DND-41 (cell line): ENCODE data around the gene ATP1A1.

Experiments used
- ATAC-seq: fragments of 200-7000 bp; cut with Tn5 transposase; 3 replicates; pipeline ENCODE4 v1.9.1; 2021; ENCODE audit warnings: low read depth; ENCODE audit not compliant: insufficient read depth
- DNase-seq: peaks from one replicate; pipeline ENCODE4 v3.0.0-alpha.2; 2020
- H2AFZ ChIP-seq: 2 replicates; pipeline ENCODE4 v1.6.0; 2012; ENCODE audit warnings: low read depth, low read length
- H3K27ac ChIP-seq: 2 replicates; pipeline ENCODE4 v1.5.1; 2012; ENCODE audit warnings: low read length, inconsistent platforms
- H3K27me3 ChIP-seq: fragments of 200-600 bp; sonication (generic); 2 replicates; pipeline ENCODE4 v1.6.0; 2012; ENCODE audit warnings: low read length, mild to moderate bottlenecking, inconsistent platforms; ENCODE audit not compliant: insufficient read depth, poor library complexity
- H3K36me3 ChIP-seq: 2 replicates; pipeline ENCODE4 v1.5.1; 2012; ENCODE audit warnings: low read length, inconsistent platforms; ENCODE audit not compliant: insufficient read depth
- H3K4me1 ChIP-seq: 2 replicates; pipeline ENCODE4 v1.5.1; 2012; ENCODE audit warnings: mild to moderate bottlenecking, low read length; ENCODE audit not compliant: insufficient read depth
- H3K4me2 ChIP-seq: 2 replicates; pipeline ENCODE4 v1.6.0; 2012; ENCODE audit warnings: mild to moderate bottlenecking, moderate library complexity, low read length, inconsistent platforms; ENCODE audit not compliant: insufficient read depth
- H3K4me3 ChIP-seq, 2 experiments: fragments of 200-600 bp in 1 of 2; shearing (Covaris generic) in 1 of 2; 2 replicates each; pipeline ENCODE4 v1.5.1; 2012 to 2016; ENCODE audit warnings: inconsistent platforms in 2 of 2, low read length in 2 of 2, mild to moderate bottlenecking in 2 of 2, low read depth in 1 of 2, moderate library complexity in 1 of 2
- H3K79me2 ChIP-seq: 2 replicates; pipeline ENCODE4 v1.6.0; 2012; ENCODE audit warnings: low read length, inconsistent platforms; ENCODE audit not compliant: insufficient read depth
- H3K9ac ChIP-seq: 2 replicates; pipeline ENCODE4 v1.6.0; 2012; ENCODE audit warnings: low read depth, mild to moderate bottlenecking, inconsistent platforms, low read length, moderate library complexity
- H3K9me3 ChIP-seq: 2 replicates; pipeline ENCODE4 v1.5.1; 2012; ENCODE audit warnings: low read length, moderate library complexity, mild to moderate bottlenecking, inconsistent platforms; ENCODE audit not compliant: insufficient read depth, severe bottlenecking
- H4K20me1 ChIP-seq: 2 replicates; pipeline ENCODE4 v1.6.0; 2012; ENCODE audit warnings: low read length; ENCODE audit not compliant: insufficient read depth
- EZH2 ChIP-seq: IDR thresholded peaks from 3 replicates; pipeline ENCODE4 v1.6.1; 2012; ENCODE audit warnings: borderline replicate concordance, low read depth, mild to moderate bottlenecking, moderate library complexity, low read length, inconsistent platforms; ENCODE audit not compliant: severe bottlenecking
- TF ChIP-seq, protein P1 (sequence below): IDR thresholded peaks from 2 replicates; pipeline ENCODE4 v1.5.1; 2012; ENCODE audit warnings: borderline replicate concordance, low read length, moderate library complexity, mild to moderate bottlenecking; ENCODE audit not compliant: poor library complexity, severe bottlenecking; ENCODE audit errors: extremely low read depth

The ATP1A1 gene

DNA sequence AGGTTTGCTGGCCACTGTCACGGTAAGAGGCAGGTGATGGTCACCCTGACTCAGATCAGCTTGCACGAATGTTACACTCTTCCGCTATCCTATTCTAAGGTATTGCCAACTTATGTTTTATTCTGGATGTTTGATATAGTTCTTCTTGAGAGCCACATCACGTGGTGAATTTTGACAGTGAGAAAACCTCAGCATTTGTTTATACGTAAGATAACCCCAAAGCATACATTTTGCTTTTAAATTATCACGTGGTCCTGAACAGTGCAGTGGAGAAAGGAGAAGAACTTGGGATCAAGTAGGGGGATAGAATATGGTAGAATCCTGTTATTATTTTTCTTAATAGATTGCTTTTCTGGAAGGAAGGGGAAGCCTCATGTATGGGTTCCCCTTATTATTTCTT is 16.6 kb downstream of the ATP1A1 start:
- H3K4me1 ChIP-seq = no peaks in the 10 kb centered on the region
- no peak overlapping the region for H3K9ac ChIP-seq
- no peaks in the 10 kb centered on the region for H3K27me3 ChIP-seq
- no peaks in the 10 kb centered on the region for H3K9me3 ChIP-seq
- no peaks in the 10 kb centered on the region for H4K20me1 ChIP-seq
- no peak for ATAC-seq
- no peaks in the 10 kb centered on the region for H3K79me2 ChIP-seq
- TF ChIP-seq, protein P1, sequence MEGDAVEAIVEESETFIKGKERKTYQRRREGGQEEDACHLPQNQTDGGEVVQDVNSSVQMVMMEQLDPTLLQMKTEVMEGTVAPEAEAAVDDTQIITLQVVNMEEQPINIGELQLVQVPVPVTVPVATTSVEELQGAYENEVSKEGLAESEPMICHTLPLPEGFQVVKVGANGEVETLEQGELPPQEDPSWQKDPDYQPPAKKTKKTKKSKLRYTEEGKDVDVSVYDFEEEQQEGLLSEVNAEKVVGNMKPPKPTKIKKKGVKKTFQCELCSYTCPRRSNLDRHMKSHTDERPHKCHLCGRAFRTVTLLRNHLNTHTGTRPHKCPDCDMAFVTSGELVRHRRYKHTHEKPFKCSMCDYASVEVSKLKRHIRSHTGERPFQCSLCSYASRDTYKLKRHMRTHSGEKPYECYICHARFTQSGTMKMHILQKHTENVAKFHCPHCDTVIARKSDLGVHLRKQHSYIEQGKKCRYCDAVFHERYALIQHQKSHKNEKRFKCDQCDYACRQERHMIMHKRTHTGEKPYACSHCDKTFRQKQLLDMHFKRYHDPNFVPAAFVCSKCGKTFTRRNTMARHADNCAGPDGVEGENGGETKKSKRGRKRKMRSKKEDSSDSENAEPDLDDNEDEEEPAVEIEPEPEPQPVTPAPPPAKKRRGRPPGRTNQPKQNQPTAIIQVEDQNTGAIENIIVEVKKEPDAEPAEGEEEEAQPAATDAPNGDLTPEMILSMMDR = no peak
- TF ChIP-seq EZH2 = no peak
- H3K36me3 ChIP-seq = peaks cover 96% of the 10 kb centered on the region
- no peak for DNase-seq
- no peak overlapping the region for H2AFZ ChIP-seq
- H3K4me3 ChIP-seq = no peak overlapping the region
- H3K4me2 ChIP-seq = no peak overlapping the region
- no peak overlapping the region for H3K27ac ChIP-seq

DNA sequence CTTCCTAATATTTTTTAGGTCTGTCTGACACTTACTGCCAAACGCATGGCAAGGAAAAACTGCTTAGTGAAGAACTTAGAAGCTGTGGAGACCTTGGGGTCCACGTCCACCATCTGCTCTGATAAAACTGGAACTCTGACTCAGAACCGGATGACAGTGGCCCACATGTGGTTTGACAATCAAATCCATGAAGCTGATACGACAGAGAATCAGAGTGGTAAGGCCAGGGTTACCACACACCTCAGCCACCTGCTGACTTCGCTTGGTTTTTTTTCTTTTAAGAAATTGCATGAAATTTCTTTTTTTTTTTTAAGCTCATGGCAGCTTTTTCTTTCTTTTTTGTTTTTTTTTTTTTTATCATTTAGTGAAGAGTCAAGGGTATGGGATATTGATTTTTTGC is 17.2 kb downstream of the ATP1A1 start:
- no peaks in the 10 kb centered on the region for H3K79me2 ChIP-seq
- no peak overlapping the region for H3K9ac ChIP-seq
- ATAC-seq (no peak), DNase-seq (no peak)
- H2AFZ ChIP-seq = no peak overlapping the region
- no peaks in the 10 kb centered on the region for H3K4me1 ChIP-seq
- TF ChIP-seq, protein P1 = no peak
- TF ChIP-seq EZH2 = no peak
- no peak overlapping the region for H3K27ac ChIP-seq
- no peaks in the 10 kb centered on the region for H4K20me1 ChIP-seq
- no peak overlapping the region for H3K4me2 ChIP-seq
- H3K27me3 ChIP-seq = no peaks in the 10 kb centered on the region
- H3K36me3 ChIP-seq = peaks cover 96% of the 10 kb centered on the region
- H3K4me3 ChIP-seq = no peak overlapping the region
- no peaks in the 10 kb centered on the region for H3K9me3 ChIP-seq

DNA sequence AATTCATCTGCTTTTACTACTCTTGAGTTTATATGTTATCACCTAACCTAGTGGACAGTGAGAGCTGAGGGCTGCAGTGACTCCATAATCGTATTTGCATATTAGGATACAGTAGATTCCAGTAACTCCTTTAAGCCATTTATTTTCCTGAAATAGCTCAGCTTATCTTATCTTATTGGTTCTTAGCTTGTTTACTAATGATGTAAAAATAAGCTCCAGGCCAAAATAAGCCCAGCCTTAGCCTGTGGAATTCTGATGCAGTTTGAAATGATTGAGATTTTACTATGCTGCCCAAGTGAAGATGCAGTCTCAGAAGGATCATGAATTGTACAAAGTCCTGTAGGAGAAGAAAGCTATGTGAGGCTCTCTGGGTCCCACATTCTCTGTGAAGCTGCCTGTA is 18.1 kb downstream of the ATP1A1 start:
- Histone ChIP-seq H3K27ac (no peak overlapping the region), H3K36me3 (peaks cover 97% of the 10 kb centered on the region)
- ATAC-seq = no peak

More for the DNA sequence above, 18.1 kb downstream of the ATP1A1 start:
- no peaks in the 10 kb centered on the region for H3K9me3 ChIP-seq
- H3K4me2 ChIP-seq = no peak overlapping the region
- H4K20me1 ChIP-seq = no peaks in the 10 kb centered on the region
- TF ChIP-seq, protein P1 = no peak
- no peak for TF ChIP-seq EZH2
- no peaks in the 10 kb centered on the region for H3K4me1 ChIP-seq
- H3K27me3 ChIP-seq = no peaks in the 10 kb centered on the region
- no peak for DNase-seq
- no peaks in the 10 kb centered on the region for H3K79me2 ChIP-seq
- no peak overlapping the region for H3K9ac ChIP-seq
- no peak overlapping the region for H3K4me3 ChIP-seq
- no peak overlapping the region for H2AFZ ChIP-seq
